Neuron (in vitro differentiated cells): Measurements from ENCODE around the gene ARHGAP4.

ENCODE experiments used
- H2AFZ ChIP-seq: one replicate; pipeline ENCODE4 v1.6.1; 2013; ENCODE audit warnings: low read depth, mild to moderate bottlenecking, inconsistent platforms, low read length, moderate library complexity
- H3K27me3 ChIP-seq: one replicate; pipeline ENCODE4 v1.6.1; 2013; ENCODE audit warnings: low read length; ENCODE audit not compliant: insufficient read depth
- H3K36me3 ChIP-seq: one replicate; pipeline ENCODE4 v1.6.1; 2013; ENCODE audit warnings: low read length; ENCODE audit not compliant: insufficient read depth
- H3K4me1 ChIP-seq: one replicate; pipeline ENCODE4 v1.6.1; 2013; ENCODE audit warnings: low read length; ENCODE audit not compliant: insufficient read depth
- H3K4me3 ChIP-seq: 2 replicates; pipeline ENCODE4 v1.5.1; 2013; ENCODE audit warnings: mild to moderate bottlenecking, low read length, moderate library complexity
- H3K9me3 ChIP-seq: one replicate; pipeline ENCODE4 v1.6.1; 2013; ENCODE audit warnings: low read length

The ARHGAP4 gene

GRCh38 chrX:153897899-153898298 lies 28.2 kb downstream of the ARHGAP4 start:
- Histone ChIP-seq H3K36me3 (no peaks in the 10 kb centered on the region), H2AFZ (no peak overlapping the region), H3K4me1 (peaks cover 11% of the 10 kb centered on the region), H3K4me3 (no peak overlapping the region), H3K27me3 (peaks cover 16% of the 10 kb centered on the region), H3K9me3 (no peaks in the 10 kb centered on the region)

- H3K4me3 ChIP-seq = no peak overlapping the region
- H3K9me3 ChIP-seq = no peaks in the 10 kb centered on the region
- H3K4me1 ChIP-seq = peaks cover 18% of the 10 kb centered on the region
- no peaks in the 10 kb centered on the region for H3K36me3 ChIP-seq
- H3K27me3 ChIP-seq = peaks cover 27% of the 10 kb centered on the region
- H2AFZ ChIP-seq = no peak overlapping the region
These were observed 36.9 kb downstream of the ARHGAP4 start for GRCh38 chrX:153889123-153889522.

GRCh38 chrX:153888344-153888743 lies 37.7 kb downstream of the ARHGAP4 start:
- Histone ChIP-seq H3K4me3 (no peak overlapping the region), H3K4me1 (peaks cover 26% of the 10 kb centered on the region), H3K36me3 (no peaks in the 10 kb centered on the region), H3K9me3 (no peaks in the 10 kb centered on the region), H2AFZ (no peak overlapping the region), H3K27me3 (peaks cover 26% of the 10 kb centered on the region)

- Histone ChIP-seq H2AFZ (no peak overlapping the region), H3K36me3 (no peaks in the 10 kb centered on the region), H3K27me3 (peaks cover 22% of the 10 kb centered on the region)
These were observed 38.7 kb downstream of the ARHGAP4 start for GRCh38 chrX:153887385-153887784.

GRCh38 chrX:153886915-153887314 lies 39.1 kb downstream of the ARHGAP4 start:
- Histone ChIP-seq H3K36me3 (no peaks in the 10 kb centered on the region), H3K27me3 (peaks cover 18% of the 10 kb centered on the region), H3K4me3 (no peak overlapping the region), H2AFZ (no peak overlapping the region), H3K4me1 (peaks cover 39% of the 10 kb centered on the region), H3K9me3 (no peaks in the 10 kb centered on the region)

More at GRCh38 chrX:153887385-153887784, 38.7 kb downstream of the ARHGAP4 start:
- no peaks in the 10 kb centered on the region for H3K9me3 ChIP-seq
- H3K4me1 ChIP-seq = peaks cover 36% of the 10 kb centered on the region
- no peak overlapping the region for H3K4me3 ChIP-seq

GRCh38 chrX:153885968-153886903 lies 39.8 kb downstream of the ARHGAP4 start, which contains the start of gene L1CAM:
L1CAM (minus strand) TSS chrX:153886173; CDS start chrX:153875836, 10,337 bp downstream.
- Histone ChIP-seq H3K4me3 (peak within 1 kb of the TSS; percentile 50), H3K27me3 (peaks cover 17% of the 10 kb centered on the region), H3K9me3 (no peaks in the 10 kb centered on the region)

GRCh38 chrX:153885208-153885787 lies 40.8 kb downstream of the ARHGAP4 start:
- peak overlapping the region; percentile 50 for H3K4me3 ChIP-seq
- peaks cover 55% of the 10 kb centered on the region for H3K4me1 ChIP-seq
- H3K36me3 ChIP-seq = no peaks in the 10 kb centered on the region
- no peaks in the 10 kb centered on the region for H3K9me3 ChIP-seq
- H2AFZ ChIP-seq = no peak overlapping the region
- peaks cover 17% of the 10 kb centered on the region for H3K27me3 ChIP-seq

More at GRCh38 chrX:153885968-153886903, 39.8 kb downstream of the ARHGAP4 start, which contains the start of gene L1CAM:
- no peaks in the 10 kb centered on the region for H3K36me3 ChIP-seq
- peaks cover 45% of the 10 kb centered on the region for H3K4me1 ChIP-seq
- H2AFZ ChIP-seq = no peak within 1 kb of the TSS

- H3K4me1 ChIP-seq = peaks cover 62% of the 10 kb centered on the region
- H3K27me3 ChIP-seq = peaks cover 17% of the 10 kb centered on the region
- H3K36me3 ChIP-seq = no peaks in the 10 kb centered on the region
- no peak overlapping the region for H2AFZ ChIP-seq
- H3K4me3 ChIP-seq = peak overlapping the region; percentile 50
- H3K9me3 ChIP-seq = no peaks in the 10 kb centered on the region
These were observed 41.5 kb downstream of the ARHGAP4 start for GRCh38 chrX:153884590-153884989.

- H3K4me1 ChIP-seq = peaks cover 65% of the 10 kb centered on the region
- peaks cover 17% of the 10 kb centered on the region for H3K27me3 ChIP-seq
These were observed 41.9 kb downstream of the ARHGAP4 start for GRCh38 chrX:153884136-153884535.

GRCh38 chrX:153883163-153883843 lies 42.8 kb downstream of the ARHGAP4 start:
- Histone ChIP-seq H3K9me3 (no peaks in the 10 kb centered on the region), H2AFZ (no peak overlapping the region), H3K4me1 (peaks cover 68% of the 10 kb centered on the region), H3K27me3 (peaks cover 17% of the 10 kb centered on the region), H3K36me3 (no peaks in the 10 kb centered on the region), H3K4me3 (no peak overlapping the region)

More at GRCh38 chrX:153884136-153884535, 41.9 kb downstream of the ARHGAP4 start:
- H3K4me3 ChIP-seq = no peak overlapping the region
- no peaks in the 10 kb centered on the region for H3K36me3 ChIP-seq
- H2AFZ ChIP-seq = no peak overlapping the region
- no peaks in the 10 kb centered on the region for H3K9me3 ChIP-seq

- Histone ChIP-seq H3K4me3 (no peak overlapping the region), H3K27me3 (peaks cover 12% of the 10 kb centered on the region), H2AFZ (no peak overlapping the region), H3K36me3 (no peaks in the 10 kb centered on the region), H3K4me1 (peaks cover 75% of the 10 kb centered on the region), H3K9me3 (no peaks in the 10 kb centered on the region)
These were observed 43.5 kb downstream of the ARHGAP4 start for GRCh38 chrX:153882557-153882956.

- H3K4me1 ChIP-seq = peaks cover 75% of the 10 kb centered on the region
- H3K4me3 ChIP-seq = no peak overlapping the region
- H3K9me3 ChIP-seq = no peaks in the 10 kb centered on the region
- peaks cover 7% of the 10 kb centered on the region for H3K27me3 ChIP-seq
- no peaks in the 10 kb centered on the region for H3K36me3 ChIP-seq
- H2AFZ ChIP-seq = no peak overlapping the region
These were observed 44.0 kb downstream of the ARHGAP4 start for GRCh38 chrX:153882086-153882498.

GRCh38 chrX:153881281-153881680 lies 44.8 kb downstream of the ARHGAP4 start:
- Histone ChIP-seq H3K9me3 (no peaks in the 10 kb centered on the region), H3K4me1 (peaks cover 69% of the 10 kb centered on the region), H3K27me3 (peaks cover 5% of the 10 kb centered on the region), H3K4me3 (no peak overlapping the region), H2AFZ (no peak overlapping the region), H3K36me3 (no peaks in the 10 kb centered on the region)
